SK-N-SH (cell line): ENCODE results near the gene HSPB7. TPM values are rescaled to one million over a fixed set of nuclear protein-coding genes. Genes with fewer than 3 reads are reported as not detected.

ENCODE experiments used
- CTCF ChIA-PET: fragments of 300-600, 350-600 bp; formaldehyde crosslinking; extraction: SDS; loops from one replicate; lab custom pipeline; 2021; lab: Yijun Ruan, JAX
- POLR2A ChIA-PET: fragments of 350-600 bp; sonication (Branson Sonifier 250); formaldehyde crosslinking; extraction: SDS; loops from one replicate; lab custom pipeline; 2020; ENCODE audit warnings: antibody characterized with exemption, inconsistent platforms; lab: Yijun Ruan, JAX
- DNase-seq: peaks from one replicate; pipeline ENCODE4 v3.0.0; 2012
- H2AFZ ChIP-seq: fragments of 200-600 bp; sonication (generic); 2 replicates; pipeline ENCODE4 v1.8.1; 2016; ENCODE audit warnings: antibody characterized with exemption, mild to moderate bottlenecking, low read depth
- H3F3A ChIP-seq: fragments of 200-600 bp; sonication (generic); replicated peaks from 2 replicates; pipeline ENCODE3; 2016; ENCODE audit warnings: antibody characterized with exemption, mild to moderate bottlenecking; ENCODE audit not compliant: insufficient read depth
- H3K27ac ChIP-seq, 2 experiments: fragments of 200-500 bp in 1 of 2; fragments of 200-600 bp in 1 of 2; sonication (Bioruptor generic) in 1 of 2; sonication (generic), shearing (Covaris generic) in 1 of 2; 2 replicates each; pipeline versions ENCODE4 v1.5.1 to v1.6.1; 2014 to 2016; ENCODE audit warnings: low read depth in 2 of 2, inconsistent platforms in 1 of 2, low read length in 1 of 2, mild to moderate bottlenecking in 1 of 2, mixed read lengths in 1 of 2
- H3K27me3 ChIP-seq: fragments of 200-600 bp; sonication (generic), shearing (Covaris generic); 2 replicates; pipeline ENCODE4 v1.6.1; 2016; ENCODE audit warnings: mixed run types; ENCODE audit not compliant: insufficient read depth
- H3K36me3 ChIP-seq, 2 experiments: fragments of 200-500 bp in 1 of 2; fragments of 200-600 bp in 1 of 2; sonication (Bioruptor generic) in 1 of 2; sonication (generic) in 1 of 2; replicated peaks in 1 of 2; 2 replicates each; pipeline versions ENCODE3 to v1.5.1; 2014 to 2016; ENCODE audit warnings: low read length in 1 of 2, mild to moderate bottlenecking in 1 of 2; ENCODE audit not compliant: insufficient read depth in 2 of 2, control insufficient read depth in 1 of 2
- H3K4me1 ChIP-seq, 2 experiments: fragments of 200-500 bp in 1 of 2; fragments of 200-600 bp in 1 of 2; sonication (Bioruptor generic) in 1 of 2; sonication (generic), shearing (Covaris generic) in 1 of 2; 2 replicates each; pipeline versions ENCODE4 v1.5.1 to v1.6.1; 2014 to 2016; ENCODE audit warnings: low read depth in 1 of 2, low read length in 1 of 2, mixed run types in 1 of 2; ENCODE audit not compliant: insufficient read depth in 2 of 2, control insufficient read depth in 1 of 2
- H3K4me2 ChIP-seq: fragments of 200-600 bp; sonication (generic), shearing (Covaris generic); 2 replicates; pipeline ENCODE4 v1.6.1; 2017; ENCODE audit warnings: mixed run types
- H3K4me3 ChIP-seq, 2 experiments: fragments of 200-500 bp in 1 of 2; fragments of 200-600 bp in 1 of 2; sonication (Bioruptor generic) in 1 of 2; sonication (generic), shearing (Covaris generic) in 1 of 2; 2 replicates each; pipeline versions ENCODE4 v1.5.1 to v1.8.1; 2014 to 2016; ENCODE audit warnings: low read depth in 2 of 2, inconsistent platforms in 1 of 2, low read length in 1 of 2, mild to moderate bottlenecking in 1 of 2, mixed read lengths in 1 of 2, moderate library complexity in 1 of 2
- H3K79me2 ChIP-seq: fragments of 200-600 bp; sonication (generic); 2 replicates; pipeline ENCODE4 v1.8.1; 2017; ENCODE audit warnings: mild to moderate bottlenecking; ENCODE audit not compliant: insufficient read depth
- H3K9ac ChIP-seq: fragments of 200-600 bp; sonication (generic); 2 replicates; pipeline ENCODE4 v1.6.1; 2017; ENCODE audit warnings: mixed run types
- H3K9me2 ChIP-seq: fragments of 200-600 bp; sonication (generic); 2 replicates; pipeline ENCODE4 v1.6.1; 2017; ENCODE audit warnings: mixed run types
- H3K9me3 ChIP-seq: fragments of 200-600 bp; sonication (generic); 2 replicates; pipeline ENCODE4 v1.6.1; 2017; ENCODE audit warnings: mixed run types, mild to moderate bottlenecking, moderate library complexity
- H4K20me1 ChIP-seq: fragments of 200-600 bp; sonication (generic); 2 replicates; pipeline ENCODE4 v1.6.1; 2017; ENCODE audit warnings: mild to moderate bottlenecking, mixed run types; ENCODE audit not compliant: insufficient read depth
- CHD2 ChIP-seq: fragments of 150-350 bp; IDR thresholded peaks from 2 replicates; pipeline ENCODE4 v1.6.1; 2018; ENCODE audit warnings: low read length; ENCODE audit not compliant: partially characterized antibody
- ELF1 ChIP-seq: IDR thresholded peaks from 2 replicates; pipeline ENCODE4 v1.4.0; 2012
- EP300 ChIP-seq, 2 experiments: IDR thresholded peaks; 2 replicates each; pipeline versions ENCODE4 v1.4.0 to v1.6.1; 2012; ENCODE audit warnings: borderline replicate concordance in 1 of 2, low read depth in 1 of 2, low read length in 1 of 2
- EZH2phosphoT487 ChIP-seq: fragments of 200-600 bp; sonication (generic); IDR thresholded peaks from 2 replicates; pipeline ENCODE4 v1.6.1; 2017; ENCODE audit warnings: low read depth, mixed run types, mild to moderate bottlenecking, antibody characterized with exemption, moderate library complexity, borderline replicate concordance
- FOSL2 ChIP-seq: IDR thresholded peaks from 2 replicates; pipeline ENCODE4 v1.4.0; 2012; ENCODE audit warnings: low read depth, mild to moderate bottlenecking, moderate library complexity, borderline replicate concordance
- FOXJ3 ChIP-seq: sonication (generic); formaldehyde crosslinking; IDR thresholded peaks from 2 replicates; pipeline ENCODE4 v1.5.1; 2020; ENCODE audit warnings: mild to moderate bottlenecking, missing genetic modification reagents
- FOXM1 ChIP-seq: IDR thresholded peaks from 2 replicates; pipeline ENCODE4 v1.4.0; 2012; ENCODE audit warnings: low read depth, mild to moderate bottlenecking
- JUND ChIP-seq: IDR thresholded peaks from 2 replicates; pipeline ENCODE4 v1.4.0; 2012
- NFIC ChIP-seq: IDR thresholded peaks from 2 replicates; pipeline ENCODE4 v1.4.0; 2012; ENCODE audit warnings: borderline replicate concordance
- NRF1 ChIP-seq: IDR thresholded peaks from 2 replicates; pipeline ENCODE4 v1.6.1; 2012; ENCODE audit warnings: low read depth, mild to moderate bottlenecking, low read length
- POLR2AphosphoS5 ChIP-seq: IDR thresholded peaks from 2 replicates; pipeline ENCODE4 v1.6.1; 2012; ENCODE audit warnings: low read depth, low read length
- RAD21 ChIP-seq: IDR thresholded peaks from 2 replicates; pipeline ENCODE4 v1.6.1; 2012; ENCODE audit warnings: mild to moderate bottlenecking, low read length
- RCOR1 ChIP-seq: fragments of 150-350 bp; IDR thresholded peaks from 2 replicates; pipeline ENCODE4 v1.6.1; 2017; ENCODE audit warnings: antibody characterized with exemption, low read length
- SIN3A ChIP-seq: IDR thresholded peaks from 2 replicates; pipeline ENCODE4 v1.6.1; 2012; ENCODE audit warnings: low read depth, mild to moderate bottlenecking, low read length, moderate library complexity, borderline replicate concordance
- TAF1 ChIP-seq: IDR thresholded peaks from 2 replicates; pipeline ENCODE4 v1.6.1; 2012; ENCODE audit warnings: low read depth, mild to moderate bottlenecking, low read length, moderate library complexity, borderline replicate concordance
- TCF12 ChIP-seq: IDR thresholded peaks from 2 replicates; pipeline ENCODE4 v1.4.0; 2012
- TEAD4 ChIP-seq: IDR thresholded peaks from 2 replicates; pipeline ENCODE4 v1.4.0; 2012; ENCODE audit warnings: mild to moderate bottlenecking, borderline replicate concordance; ENCODE audit not compliant: insufficient read depth
- WGBS: methylation state at CpG from one replicate; pipeline ENCODE4 v1.1.6; 2017; ENCODE audit warnings: low lambda C conversion rate; 5-methylcytosine and 5-hydroxymethylcytosine counted together
- polyA plus RNA-seq, 3 experiments: library from polyadenylated mRNA; depleted of rRNA; stranded (reverse); fragments of >200 nt; gene quantifications; 2 replicates each; pipeline ENCODE4 v1.2.3, GENCODE V29; 2012
- TF ChIP-seq, protein P1 (sequence below): IDR thresholded peaks from 2 replicates; pipeline ENCODE4 v1.4.0; 2012; ENCODE audit warnings: low read depth, borderline replicate concordance
- TF ChIP-seq, protein P2 (sequence below): fragments of 150-350 bp; IDR thresholded peaks from 2 replicates; pipeline ENCODE4 v1.6.1; 2017; ENCODE audit warnings: antibody characterized with exemption, low read length, low read depth, borderline replicate concordance

Gene HSPB7
- polyA plus RNA-seq, 1 of the 3 experiments (the other 2 are of a cell fraction) = 0.05 TPM

DNA sequence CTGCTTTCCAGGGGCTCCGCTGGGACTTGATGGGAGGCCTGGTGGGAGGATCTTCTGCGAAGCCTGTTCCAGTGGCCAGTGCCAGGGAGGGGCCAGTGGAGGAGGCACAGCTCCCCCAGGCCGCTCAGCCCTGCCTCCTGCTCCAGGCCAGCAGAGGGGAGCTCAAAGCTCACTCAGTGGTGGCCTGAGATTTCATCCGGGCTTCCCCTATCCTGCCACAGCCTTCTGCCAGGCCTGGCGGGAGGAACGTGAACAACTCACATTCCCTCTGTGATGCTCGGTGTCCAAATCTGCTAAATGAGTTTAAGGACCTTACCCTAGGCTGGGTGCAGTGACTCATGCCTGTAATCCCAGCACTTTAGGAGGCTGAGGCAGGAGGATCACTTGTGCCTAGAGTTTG, 29.0 kb upstream of the HSPB7 start:
- WGBS = 85% methylated on average over 4 of the region's 7 CpGs

DNA sequence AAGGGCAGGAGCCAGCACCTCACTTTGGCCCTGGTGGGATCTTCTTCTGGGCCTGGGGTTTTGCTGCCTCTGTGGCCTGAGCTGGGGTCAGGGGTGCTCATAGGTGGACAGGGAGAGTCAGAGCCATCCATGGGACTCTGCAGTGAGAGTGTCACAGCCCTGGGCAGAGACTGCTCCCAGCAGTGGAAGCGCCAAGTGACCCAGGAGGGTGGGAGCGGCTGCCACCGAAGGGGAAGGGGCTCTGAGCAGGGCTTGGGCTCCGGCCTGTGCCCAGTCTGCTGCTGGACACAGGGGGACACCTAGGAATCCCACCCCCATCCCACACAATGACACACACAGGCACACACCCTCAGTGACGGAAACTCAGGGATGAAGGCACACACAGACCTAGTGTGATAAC, 26.1 kb upstream of the HSPB7 start:
- Histone ChIP-seq H3F3A (no peaks in the 10 kb centered on the region), H2AFZ (no peak overlapping the region), H3K9ac (no peak overlapping the region), H3K27me3 (no peaks in the 10 kb centered on the region), H3K4me2 (no peak overlapping the region), H3K4me3 (no peak overlapping the region), H4K20me1 (no peaks in the 10 kb centered on the region), H3K4me1 (peaks cover 0 to 3% of the 10 kb centered on the region in 2 experiments; a peak in 1 of 4 replicates), H3K9me3 (no peaks in the 10 kb centered on the region), H3K79me2 (no peaks in the 10 kb centered on the region), H3K36me3 (no peaks in the 10 kb centered on the region), H3K9me2 (no peaks in the 10 kb centered on the region), H3K27ac (no peak overlapping the region)
- WGBS = 97% methylated on average over 5 of the region's 5 CpGs
- TF ChIP-seq NFIC (no peak), SIN3A (no peak), FOSL2 (no peak), JUND (no peak), POLR2AphosphoS5 (no peak), TEAD4 (no peak), CHD2 (no peak), RAD21 (no peak), FOXJ3 (CRISPR knock-in tag) (no peak), EP300 (IDR thresholded peaks at IDR 0.05; ENCODE audit: borderline replicate concordance in 1 of 2, low read depth in 1 of 2, low read length in 1 of 2) (no peak), TCF12 (no peak), EZH2phosphoT487 (no peak)
- TF ChIP-seq, protein P1, sequence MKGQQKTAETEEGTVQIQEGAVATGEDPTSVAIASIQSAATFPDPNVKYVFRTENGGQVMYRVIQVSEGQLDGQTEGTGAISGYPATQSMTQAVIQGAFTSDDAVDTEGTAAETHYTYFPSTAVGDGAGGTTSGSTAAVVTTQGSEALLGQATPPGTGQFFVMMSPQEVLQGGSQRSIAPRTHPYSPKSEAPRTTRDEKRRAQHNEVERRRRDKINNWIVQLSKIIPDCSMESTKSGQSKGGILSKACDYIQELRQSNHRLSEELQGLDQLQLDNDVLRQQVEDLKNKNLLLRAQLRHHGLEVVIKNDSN = no peak
- TF ChIP-seq, protein P2, sequence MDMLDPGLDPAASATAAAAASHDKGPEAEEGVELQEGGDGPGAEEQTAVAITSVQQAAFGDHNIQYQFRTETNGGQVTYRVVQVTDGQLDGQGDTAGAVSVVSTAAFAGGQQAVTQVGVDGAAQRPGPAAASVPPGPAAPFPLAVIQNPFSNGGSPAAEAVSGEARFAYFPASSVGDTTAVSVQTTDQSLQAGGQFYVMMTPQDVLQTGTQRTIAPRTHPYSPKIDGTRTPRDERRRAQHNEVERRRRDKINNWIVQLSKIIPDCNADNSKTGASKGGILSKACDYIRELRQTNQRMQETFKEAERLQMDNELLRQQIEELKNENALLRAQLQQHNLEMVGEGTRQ = no peak
- POLR2A ChIA-PET = no interaction called here
- CTCF ChIA-PET = interaction anchor here (0.8 to 1.8 kb wide), 4 partner anchors 25 to 39 kb away, joined by 3 to 5 read pairs (median 4); partner anchors contain the start of genes FAM131C and HSPB7
- DNase-seq = no peak

More for the DNA sequence above, 29.0 kb upstream of the HSPB7 start:
- Histone ChIP-seq H3K27me3 (no peaks in the 10 kb centered on the region), H2AFZ (no peak overlapping the region), H3K36me3 (no peaks in the 10 kb centered on the region), H3K9me3 (no peaks in the 10 kb centered on the region), H3K79me2 (no peaks in the 10 kb centered on the region), H3F3A (no peaks in the 10 kb centered on the region), H3K4me2 (no peak overlapping the region), H3K4me3 (no peak overlapping the region), H3K9me2 (no peaks in the 10 kb centered on the region), H3K4me1 (peaks cover 0 to 3% of the 10 kb centered on the region in 2 experiments; a peak in 1 of 4 replicates), H3K9ac (no peak overlapping the region), H3K27ac (no peak overlapping the region), H4K20me1 (no peaks in the 10 kb centered on the region)
- POLR2A ChIA-PET = no interaction called here
- no peak for TF ChIP-seq ELF1
- TF ChIP-seq CHD2 = no peak
- no peak for TF ChIP-seq SIN3A
- TF ChIP-seq TAF1 = no peak
- TF ChIP-seq, protein P1 = no peak
- no peak for TF ChIP-seq NRF1
- no peak for TF ChIP-seq JUND
- no peak for TF ChIP-seq FOXM1
- no peak for TF ChIP-seq RCOR1
- no peak for DNase-seq
- CTCF ChIA-PET = interaction anchor here (0.8 to 2.7 kb wide), 3 partner anchors 9 to 231 kb away, joined by 3 to 10 read pairs (median 3); no protein-coding TSS in a partner anchor
